ENCODE measurements around the gene SYNPO2L. TPM values are rescaled to one million over a fixed set of nuclear protein-coding genes. Genes with fewer than 3 reads are reported as not detected.

Gene SYNPO2L
- total and polyA plus RNA-seq, 2 donors from 2014 or later = 0.15 to 0.38 TPM

DNA sequence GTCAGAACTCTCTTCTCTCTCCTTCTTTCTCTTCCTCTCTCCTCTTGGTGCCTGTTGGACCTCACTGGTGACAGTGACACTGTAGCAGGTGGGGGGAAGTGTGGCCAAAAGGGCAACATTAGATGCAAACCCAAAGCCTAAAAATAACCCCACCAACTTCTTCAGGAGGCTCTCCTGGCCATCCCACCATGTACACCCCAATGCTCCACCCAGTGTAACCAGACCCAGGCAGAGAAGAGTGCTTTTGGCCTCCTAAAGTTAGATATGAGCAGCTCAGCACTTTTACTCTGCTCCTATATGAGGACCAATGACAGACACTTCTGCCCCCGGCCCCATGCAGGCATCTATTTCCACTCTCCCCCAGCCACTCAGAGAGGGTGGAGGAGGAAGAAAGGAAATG, 20.0 kb downstream of the SYNPO2L start:
- FAIRE-seq (no peak), DNase-seq (no peak)
- Histone ChIP-seq H3K27me3 (ENCODE audit: control insufficient read depth, insufficient read depth, low read length) (no peaks in the 10 kb centered on the region), H3K27ac (ENCODE audit: low read depth in 2 of 2, low read length in 2 of 2) (no peak overlapping the region), H3K4me3 (ENCODE audit: low read length in 3 of 3) (no peak overlapping the region), H3K4me1 (ENCODE audit: control insufficient read depth in 2 of 3, insufficient read depth in 2 of 3, low read depth in 1 of 3, low read length in 3 of 3) (no peaks in the 10 kb centered on the region), H3K36me3 (ENCODE audit: control insufficient read depth in 2 of 3, insufficient read depth in 3 of 3, low read length in 3 of 3) (no peaks in the 10 kb centered on the region), H3K9ac (ENCODE audit: low read length in 3 of 3) (no peak overlapping the region), H3K9me3 (ENCODE audit: control insufficient read depth in 2 of 3, insufficient read depth in 1 of 3, low read length in 3 of 3) (no peaks in the 10 kb centered on the region)
- TF ChIP-seq, protein P1, sequence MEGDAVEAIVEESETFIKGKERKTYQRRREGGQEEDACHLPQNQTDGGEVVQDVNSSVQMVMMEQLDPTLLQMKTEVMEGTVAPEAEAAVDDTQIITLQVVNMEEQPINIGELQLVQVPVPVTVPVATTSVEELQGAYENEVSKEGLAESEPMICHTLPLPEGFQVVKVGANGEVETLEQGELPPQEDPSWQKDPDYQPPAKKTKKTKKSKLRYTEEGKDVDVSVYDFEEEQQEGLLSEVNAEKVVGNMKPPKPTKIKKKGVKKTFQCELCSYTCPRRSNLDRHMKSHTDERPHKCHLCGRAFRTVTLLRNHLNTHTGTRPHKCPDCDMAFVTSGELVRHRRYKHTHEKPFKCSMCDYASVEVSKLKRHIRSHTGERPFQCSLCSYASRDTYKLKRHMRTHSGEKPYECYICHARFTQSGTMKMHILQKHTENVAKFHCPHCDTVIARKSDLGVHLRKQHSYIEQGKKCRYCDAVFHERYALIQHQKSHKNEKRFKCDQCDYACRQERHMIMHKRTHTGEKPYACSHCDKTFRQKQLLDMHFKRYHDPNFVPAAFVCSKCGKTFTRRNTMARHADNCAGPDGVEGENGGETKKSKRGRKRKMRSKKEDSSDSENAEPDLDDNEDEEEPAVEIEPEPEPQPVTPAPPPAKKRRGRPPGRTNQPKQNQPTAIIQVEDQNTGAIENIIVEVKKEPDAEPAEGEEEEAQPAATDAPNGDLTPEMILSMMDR (IDR thresholded peaks at IDR 0.05; ENCODE audit: borderline replicate concordance, extremely low read depth, insufficient read depth) = no peak
- intact Hi-C loops (cut with DNase I) = no loop called here

DNA sequence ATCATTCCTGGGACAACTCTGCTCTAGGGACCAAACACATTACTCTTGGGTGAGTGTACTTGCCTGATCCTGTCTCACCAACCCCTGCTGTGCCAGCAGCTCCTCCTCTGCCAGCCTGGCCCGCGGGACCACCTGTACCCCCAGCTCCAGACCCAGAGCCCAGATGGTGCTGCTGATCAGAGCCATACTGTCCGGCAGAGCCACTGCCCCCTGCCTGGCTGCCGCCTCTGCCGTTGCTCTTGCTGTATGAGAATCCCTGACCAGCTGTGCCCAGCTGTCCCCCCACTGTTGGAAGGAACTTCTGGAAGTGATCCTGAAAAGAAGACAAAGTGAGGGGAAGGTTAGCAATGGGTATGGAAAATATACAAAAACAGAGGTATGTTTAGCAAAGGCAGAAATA, 21.4 kb downstream of the SYNPO2L start:
- Histone ChIP-seq H3K36me3 (ENCODE audit: control insufficient read depth in 2 of 3, insufficient read depth in 3 of 3, low read length in 3 of 3) (no peaks in the 10 kb centered on the region), H3K27me3 (ENCODE audit: control insufficient read depth, insufficient read depth, low read length) (no peaks in the 10 kb centered on the region), H3K27ac (ENCODE audit: low read depth in 2 of 2, low read length in 2 of 2) (no peak overlapping the region), H3K9me3 (ENCODE audit: control insufficient read depth in 2 of 3, insufficient read depth in 1 of 3, low read length in 3 of 3) (no peaks in the 10 kb centered on the region), H3K4me3 (ENCODE audit: low read length in 3 of 3) (no peak overlapping the region), H3K9ac (ENCODE audit: low read length in 3 of 3) (no peak overlapping the region), H3K4me1 (ENCODE audit: control insufficient read depth in 2 of 3, insufficient read depth in 2 of 3, low read depth in 1 of 3, low read length in 3 of 3) (no peaks in the 10 kb centered on the region)
- no peak for FAIRE-seq
- TF ChIP-seq, protein P1 (IDR thresholded peaks at IDR 0.05; ENCODE audit: borderline replicate concordance, extremely low read depth, insufficient read depth) = no peak
- no peak for DNase-seq
- intact Hi-C loops (cut with DNase I) = no loop called here

DNA sequence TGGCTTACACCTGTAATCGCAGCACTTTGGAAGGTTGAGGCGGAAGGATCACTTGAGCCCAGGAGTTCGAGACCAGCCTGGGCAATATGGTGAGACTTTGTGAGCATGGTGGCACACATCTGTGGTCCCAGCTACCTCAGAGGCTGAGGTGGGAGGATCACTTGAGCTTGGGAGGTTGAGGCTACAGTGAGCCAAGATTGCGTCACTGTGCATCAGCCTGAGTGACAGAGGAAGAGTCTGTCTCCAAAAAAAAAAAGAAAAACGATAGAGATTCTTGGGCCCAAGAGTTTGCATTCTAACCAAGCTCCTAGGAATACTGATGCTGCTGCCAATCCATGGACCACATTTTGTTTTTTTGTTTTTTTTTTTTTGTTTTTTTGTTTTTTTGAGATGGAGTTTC, 26.7 kb downstream of the SYNPO2L start:
- Histone ChIP-seq H3K36me3 (ENCODE audit: control insufficient read depth in 2 of 3, insufficient read depth in 3 of 3, low read length in 3 of 3) (no peaks in the 10 kb centered on the region), H3K9ac (ENCODE audit: low read length in 3 of 3) (no peak overlapping the region), H3K27me3 (ENCODE audit: control insufficient read depth, insufficient read depth, low read length) (no peaks in the 10 kb centered on the region), H3K9me3 (ENCODE audit: control insufficient read depth in 2 of 3, insufficient read depth in 1 of 3, low read length in 3 of 3) (no peaks in the 10 kb centered on the region), H3K4me3 (ENCODE audit: low read length in 3 of 3) (no peak overlapping the region), H3K4me1 (ENCODE audit: control insufficient read depth in 2 of 3, insufficient read depth in 2 of 3, low read depth in 1 of 3, low read length in 3 of 3) (no peaks in the 10 kb centered on the region), H3K27ac (ENCODE audit: low read depth in 2 of 2, low read length in 2 of 2) (no peak overlapping the region)
- intact Hi-C loops (cut with DNase I) = no loop called here
- FAIRE-seq = no peak
- TF ChIP-seq, protein P1 (IDR thresholded peaks at IDR 0.05; ENCODE audit: borderline replicate concordance, extremely low read depth, insufficient read depth) = no peak
- no peak for DNase-seq

DNA sequence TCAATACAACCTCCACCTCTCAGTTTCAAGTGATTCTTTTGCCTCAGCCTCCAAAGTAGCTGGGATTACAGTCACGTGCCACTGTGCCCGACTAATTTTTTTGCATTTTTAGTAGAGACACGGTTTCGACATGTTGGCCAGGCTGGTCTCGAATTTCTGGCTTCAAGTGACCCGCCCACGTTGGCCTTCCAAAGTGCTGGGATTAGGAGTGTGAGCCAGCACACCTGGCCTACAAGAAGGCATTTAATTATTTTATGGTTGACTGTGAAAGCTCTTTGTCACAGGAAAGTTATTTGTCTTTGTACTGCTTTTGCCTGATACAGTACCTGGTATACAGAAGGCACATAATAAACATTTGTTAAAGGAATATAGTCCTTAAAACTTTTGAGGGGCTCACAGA, 27.4 kb downstream of the SYNPO2L start:
- no peak overlapping the region for H3K9ac ChIP-seq (ENCODE audit: low read length in 3 of 3)
- H3K27me3 ChIP-seq (ENCODE audit: control insufficient read depth, insufficient read depth, low read length) = no peaks in the 10 kb centered on the region
- intact Hi-C loops (cut with DNase I) = no loop called here
- no peaks in the 10 kb centered on the region for H3K36me3 ChIP-seq (ENCODE audit: control insufficient read depth in 2 of 3, insufficient read depth in 3 of 3, low read length in 3 of 3)
- H3K27ac ChIP-seq (ENCODE audit: low read depth in 2 of 2, low read length in 2 of 2) = no peak overlapping the region
- FAIRE-seq (no peak), DNase-seq (no peak)
- no peaks in the 10 kb centered on the region for H3K9me3 ChIP-seq (ENCODE audit: control insufficient read depth in 2 of 3, insufficient read depth in 1 of 3, low read length in 3 of 3)
- no peaks in the 10 kb centered on the region for H3K4me1 ChIP-seq (ENCODE audit: control insufficient read depth in 2 of 3, insufficient read depth in 2 of 3, low read depth in 1 of 3, low read length in 3 of 3)
- no peak overlapping the region for H3K4me3 ChIP-seq (ENCODE audit: low read length in 3 of 3)
- TF ChIP-seq, protein P1 (IDR thresholded peaks at IDR 0.05; ENCODE audit: borderline replicate concordance, extremely low read depth, insufficient read depth) = no peak
